CD4-positive, alpha-beta T cell (primary cell): ENCODE measurements around the gene AVEN. TPM values are rescaled to one million over a fixed set of nuclear protein-coding genes. Genes with fewer than 3 reads are reported as not detected.

Experiments used
- ATAC-seq: fragments of 200-7000 bp; cut with Tn5 transposase; one replicate; pipeline ENCODE4 v1.10.0; 2022; ENCODE audit warnings: mild to moderate bottlenecking; ENCODE audit not compliant: poor library complexity
- CTCF ChIA-PET: fragments of 350-600 bp; sonication (Branson Sonifier 250); formaldehyde crosslinking; loops from one replicate; lab custom pipeline; 2021; ENCODE audit warnings: antibody characterized with exemption, inconsistent platforms; lab: Charles Lee
- POLR2A ChIA-PET: fragments of 350-600 bp; sonication (Branson Sonifier 250); formaldehyde crosslinking; loops from one replicate; lab custom pipeline; 2021; ENCODE audit warnings: antibody characterized with exemption, inconsistent platforms; lab: Charles Lee
- DNase-seq, 14 experiments: peaks; one replicate each; pipeline ENCODE4 v3.0.0-alpha.2; 2013 to 2020; ENCODE audit warnings: mixed read lengths in 2 of 14
- H3K27ac ChIP-seq, 2 donors: one replicate each; pipeline versions ENCODE4 v1.5.1 to v1.7.0; 2013; ENCODE audit warnings: low read length in 2 of 2, low read depth in 1 of 2, mild to moderate bottlenecking in 1 of 2
- H3K27me3 ChIP-seq, 2 experiments: 1 replicate in 1 of 2; 2 replicates in 1 of 2; pipeline versions ENCODE4 v1.6.1 to v1.7.0; 2013; ENCODE audit warnings: low read length in 2 of 2, control low read depth in 1 of 2, mild to moderate bottlenecking in 1 of 2, moderate library complexity in 1 of 2; ENCODE audit not compliant: insufficient read depth in 2 of 2, control insufficient read depth in 1 of 2
- H3K36me3 ChIP-seq: one replicate; pipeline ENCODE4 v1.6.1; 2013; ENCODE audit warnings: low read length, control low read depth; ENCODE audit not compliant: insufficient read depth
- H3K4me1 ChIP-seq: one replicate; pipeline ENCODE4 v1.6.1; 2013; ENCODE audit warnings: low read length, control low read depth; ENCODE audit not compliant: insufficient read depth
- H3K4me3 ChIP-seq: one replicate; pipeline ENCODE4 v1.5.1; 2013; ENCODE audit warnings: mild to moderate bottlenecking, low read length, moderate library complexity
- H3K9me3 ChIP-seq, 2 experiments: 1 replicate in 1 of 2; 2 replicates in 1 of 2; pipeline versions ENCODE4 v1.6.1 to v1.7.0; 2013; ENCODE audit warnings: low read length in 2 of 2, mild to moderate bottlenecking in 2 of 2, control low read depth in 1 of 2, moderate library complexity in 1 of 2; ENCODE audit not compliant: control insufficient read depth in 1 of 2, insufficient read depth in 1 of 2
- H3K27ac Mint-ChIP-seq: one replicate; pipeline ENCODE4 v1.8.0; 2020; ENCODE audit warnings: mixed read lengths
- H3K27me3 Mint-ChIP-seq: one replicate; pipeline ENCODE4 v1.8.0; 2021; ENCODE audit warnings: mixed read lengths
- H3K36me3 Mint-ChIP-seq: one replicate; pipeline ENCODE4 v1.8.0; 2021; ENCODE audit warnings: low read depth, mixed read lengths
- H3K4me1 Mint-ChIP-seq: one replicate; pipeline ENCODE4 v1.8.0; 2021; ENCODE audit warnings: low read depth, mixed read lengths
- H3K4me3 Mint-ChIP-seq: one replicate; pipeline ENCODE4 v1.8.0; 2020; ENCODE audit warnings: mild to moderate bottlenecking, mixed read lengths
- H3K9me3 Mint-ChIP-seq: one replicate; pipeline ENCODE4 v1.8.0; 2020; ENCODE audit warnings: mixed read lengths
- CTCF ChIP-seq: fragments of 200-600 bp; IDR thresholded peaks from one replicate; pipeline ENCODE4 v1.8.0; 2022; ENCODE audit warnings: antibody characterized with exemption, mild to moderate bottlenecking
- intact Hi-C, 2 experiments: fragments of 100-400 bp; cut with DNase I in 1 of 2; cut with micrococcal nuclease in 1 of 2; formaldehyde crosslinking; loops; one replicate each; pipeline versions ENCODE4 v1.15.1 to v1.9.0; 2023 to 2025; cut with DNase I, micrococcal nuclease
- total RNA-seq, 174 experiments: library from RNA in 2 of 174; stranded (reverse) in 2 of 174; gene quantifications; one replicate each; pipeline ENCODE4 v1.2.3 and lab custom pipeline; 2021 to 2026

Gene AVEN
- total RNA-seq, 2 experiments from 2014 or later = 4.5 to 4.9 TPM

GRCh38 chr15:34043813-34044212 lies 4.8 kb upstream of the AVEN start:
- Mint-ChIP-seq H3K4me3 (no peak overlapping the region), H3K9me3 (no peaks in the 10 kb centered on the region), H3K27ac (no peak overlapping the region), H3K27me3 (no peaks in the 10 kb centered on the region), H3K36me3 (no peaks in the 10 kb centered on the region), H3K4me1 (peaks cover 13% of the 10 kb centered on the region)
- no peak for DNase-seq
- intact Hi-C loops = loop anchor here in 1 of 2 experiments (2.0 to 5.0 kb wide), 2 partner anchors 13 to 298 kb away; partner anchors contain the start of genes NOP10 and NUTM1
- H3K4me3 ChIP-seq = no peak overlapping the region
- ChIA-PET CTCF (no interaction called here), POLR2A (no interaction called here)
- H3K27ac ChIP-seq = no peak overlapping the region
- H3K4me1 ChIP-seq = peaks cover 7% of the 10 kb centered on the region
- H3K27me3 ChIP-seq = no peaks in the 10 kb centered on the region
- H3K9me3 ChIP-seq = no peaks in the 10 kb centered on the region
- no peak for TF ChIP-seq CTCF
- H3K36me3 ChIP-seq = no peaks in the 10 kb centered on the region
- no peak for ATAC-seq

GRCh38 chr15:34043391-34043790 lies 4.4 kb upstream of the AVEN start:
- no peak overlapping the region for H3K27ac Mint-ChIP-seq
- DNase-seq (no peak), ATAC-seq (no peak)
- no peak for TF ChIP-seq CTCF
- H3K27me3 ChIP-seq = no peaks in the 10 kb centered on the region
- intact Hi-C loops = loop anchor here in 1 of 2 experiments (2.0 to 5.0 kb wide), 2 partner anchors 13 to 299 kb away; partner anchors contain the start of genes NOP10 and NUTM1
- POLR2A ChIA-PET = no interaction called here
- peaks cover 7% of the 10 kb centered on the region for H3K4me1 ChIP-seq
- H3K36me3 Mint-ChIP-seq = no peaks in the 10 kb centered on the region
- no peak overlapping the region for H3K4me3 ChIP-seq
- H3K4me1 Mint-ChIP-seq = peaks cover 13% of the 10 kb centered on the region
- H3K9me3 Mint-ChIP-seq = no peaks in the 10 kb centered on the region
- H3K9me3 ChIP-seq = no peaks in the 10 kb centered on the region
- H3K36me3 ChIP-seq = no peaks in the 10 kb centered on the region
- H3K27me3 Mint-ChIP-seq = no peaks in the 10 kb centered on the region
- H3K4me3 Mint-ChIP-seq = no peak overlapping the region
- CTCF ChIA-PET = no interaction called here
- H3K27ac ChIP-seq = no peak overlapping the region

- ChIA-PET CTCF (no interaction called here), POLR2A (interaction anchor here (1.2 to 2.5 kb wide), 6 partner anchors 22 to 949 kb away, joined by 3 to 32 read pairs (median 12); partner anchors contain the start of genes EMC7, KATNBL1, LPCAT4 and PGBD4)
- Mint-ChIP-seq H3K4me1 (peaks cover 20% of the 10 kb centered on the region), H3K27me3 (no peaks in the 10 kb centered on the region), H3K27ac (peak overlapping the region; percentile 89), H3K36me3 (peaks cover 4% of the 10 kb centered on the region), H3K9me3 (no peaks in the 10 kb centered on the region), H3K4me3 (peak overlapping the region; percentile 85)
- Histone ChIP-seq H3K27me3 (no peaks in the 10 kb centered on the region), H3K9me3 (no peaks in the 10 kb centered on the region), H3K4me3 (peak overlapping the region; percentile 52), H3K27ac (peak overlapping the region in 1 of 2 donors; percentile 21), H3K4me1 (peaks cover 7% of the 10 kb centered on the region), H3K36me3 (no peaks in the 10 kb centered on the region)
- intact Hi-C loops = loop anchor here (2.0 to 10.0 kb wide), 6 partner anchors 61 to 948 kb away; partner anchors contain the start of genes EMC7 (in 2 of the 2), NOP10 (in 1 of the 2), NUTM1 (in 1 of the 2) and PGBD4 (in 1 of the 2)
- TF ChIP-seq CTCF = no peak
- DNase-seq = peak in 1 of 14 experiments; percentile 12
- no peak for ATAC-seq
Observed at GRCh38 chr15:34039790-34040113, 748 bp upstream of the AVEN start.
